ENCODE measurements around the gene TXK. TPM values are rescaled to one million over a fixed set of nuclear protein-coding genes. Genes with fewer than 3 reads are reported as not detected.

TXK gene
- total RNA-seq, 1 experiment from 2014 or later: 2.6 TPM

- no peak for TF ChIP-seq CTCF (conservative IDR thresholded peaks at IDR 0.05)
- no peak for TF ChIP-seq EZH2 (IDR thresholded peaks at IDR 0.05; ENCODE audit: low read depth)
- CTCF ChIA-PET: no interaction called here
Measured at GRCh38 chr4:48051078-48051477, 83.0 kb downstream of the TXK start.

GRCh38 chr4:48049483-48049882, 84.6 kb downstream of the TXK start:
- CTCF ChIA-PET: no interaction called here
- POLR2A ChIA-PET (ENCODE audit: unreplicated experiment): interaction anchor here (0.6 kb wide), 1 partner anchor 27 kb away, joined by 9 read pairs; no protein-coding TSS in a partner anchor

More at GRCh38 chr4:48051078-48051477, 83.0 kb downstream of the TXK start:
- intact Hi-C loops (cut with micrococcal nuclease; ENCODE audit: unreplicated experiment): no loop called here
- Histone ChIP-seq H4K20me1 (ENCODE audit: insufficient read depth) (no peaks in the 10 kb centered on the region), H3K27ac (no peak overlapping the region), H3K9me3 (ENCODE audit: insufficient read depth, low read depth) (no peaks in the 10 kb centered on the region), H3K79me2 (ENCODE audit: low read depth) (no peaks in the 10 kb centered on the region), H3K4me2 (no peak overlapping the region), H3K4me1 (replicated peaks; ENCODE audit: insufficient read depth) (peaks cover 14% of the 10 kb centered on the region), H3K9me2 (ENCODE audit: insufficient read depth) (no peaks in the 10 kb centered on the region), H3K4me3 (no peak overlapping the region), H3K27me3 (ENCODE audit: insufficient read depth, low read depth) (no peaks in the 10 kb centered on the region), H3F3A (ENCODE audit: insufficient read depth, low read depth) (0 out of 2 replicates have a peak, but pooled peaks cover 7% of the 10 kb centered on the region), H2AFZ (no peak overlapping the region), H3K36me3 (ENCODE audit: low read depth) (no peaks in the 10 kb centered on the region)
- POLR2A ChIA-PET (ENCODE audit: unreplicated experiment): no interaction called here
- BruUV-seq (replicated peaks): no TSS peak
- no peak for DNase-seq

GRCh38 chr4:48047896-48048295, 86.2 kb downstream of the TXK start:
- Histone ChIP-seq H4K20me1 (ENCODE audit: insufficient read depth) (no peaks in the 10 kb centered on the region), H3K79me2 (ENCODE audit: low read depth) (no peaks in the 10 kb centered on the region), H3K4me1 (replicated peaks; ENCODE audit: insufficient read depth) (peaks cover 14% of the 10 kb centered on the region), H3K27me3 (ENCODE audit: insufficient read depth, low read depth) (no peaks in the 10 kb centered on the region), H3K9me3 (ENCODE audit: insufficient read depth, low read depth) (no peaks in the 10 kb centered on the region), H3K4me3 (no peak overlapping the region), H3K9me2 (ENCODE audit: insufficient read depth) (no peaks in the 10 kb centered on the region), H3K27ac (no peak overlapping the region), H3F3A (ENCODE audit: insufficient read depth, low read depth) (0 out of 2 replicates have a peak, but pooled peaks cover 7% of the 10 kb centered on the region), H2AFZ (no peak overlapping the region), H3K36me3 (ENCODE audit: low read depth) (no peaks in the 10 kb centered on the region), H3K4me2 (no peak overlapping the region)
- POLR2A ChIA-PET (ENCODE audit: unreplicated experiment): interaction anchor here (0.6 kb wide), 1 partner anchor 19 kb away, joined by 3 read pairs; no protein-coding TSS in a partner anchor
- intact Hi-C loops (cut with micrococcal nuclease; ENCODE audit: unreplicated experiment): no loop called here
- TF ChIP-seq EZH2 (IDR thresholded peaks at IDR 0.05; ENCODE audit: low read depth): no peak
- CTCF ChIA-PET: no interaction called here
- no peak for DNase-seq
- no TSS peak for BruUV-seq (replicated peaks)

More at GRCh38 chr4:48049483-48049882, 84.6 kb downstream of the TXK start:
- Histone ChIP-seq H3K4me1 (replicated peaks; ENCODE audit: insufficient read depth) (peaks cover 14% of the 10 kb centered on the region), H3K36me3 (ENCODE audit: low read depth) (no peaks in the 10 kb centered on the region), H4K20me1 (ENCODE audit: insufficient read depth) (no peaks in the 10 kb centered on the region), H3K27ac (no peak overlapping the region), H3K79me2 (ENCODE audit: low read depth) (no peaks in the 10 kb centered on the region), H2AFZ (no peak overlapping the region), H3F3A (ENCODE audit: insufficient read depth, low read depth) (0 out of 2 replicates have a peak, but pooled peaks cover 7% of the 10 kb centered on the region), H3K9me3 (ENCODE audit: insufficient read depth, low read depth) (no peaks in the 10 kb centered on the region), H3K27me3 (ENCODE audit: insufficient read depth, low read depth) (no peaks in the 10 kb centered on the region), H3K4me2 (no peak overlapping the region), H3K9me2 (ENCODE audit: insufficient read depth) (no peaks in the 10 kb centered on the region), H3K4me3 (no peak overlapping the region)
- TF ChIP-seq CTCF (conservative IDR thresholded peaks at IDR 0.05) (no peak), EZH2 (IDR thresholded peaks at IDR 0.05; ENCODE audit: low read depth) (no peak)
- no TSS peak for BruUV-seq (replicated peaks)
- intact Hi-C loops (cut with micrococcal nuclease; ENCODE audit: unreplicated experiment): no loop called here
- DNase-seq: no peak

GRCh38 chr4:48047421-48047844, 86.6 kb downstream of the TXK start:
- no peaks in the 10 kb centered on the region for H3K36me3 ChIP-seq (ENCODE audit: low read depth)
- no peaks in the 10 kb centered on the region for H3K9me3 ChIP-seq (ENCODE audit: insufficient read depth, low read depth)
- no peak overlapping the region for H3K4me3 ChIP-seq
- POLR2A ChIA-PET (ENCODE audit: unreplicated experiment): interaction anchor here (0.6 kb wide), 2 partner anchors 12 to 19 kb away, joined by 3 read pairs; no protein-coding TSS in a partner anchor
- H3F3A ChIP-seq (ENCODE audit: insufficient read depth, low read depth): 0 out of 2 replicates have a peak, but pooled peaks cover 7% of the 10 kb centered on the region
- no peaks in the 10 kb centered on the region for H4K20me1 ChIP-seq (ENCODE audit: insufficient read depth)
- no TSS peak for BruUV-seq (replicated peaks)
- intact Hi-C loops (cut with micrococcal nuclease; ENCODE audit: unreplicated experiment): no loop called here
- no peaks in the 10 kb centered on the region for H3K27me3 ChIP-seq (ENCODE audit: insufficient read depth, low read depth)
- no peak overlapping the region for H3K27ac ChIP-seq
- TF ChIP-seq EZH2 (IDR thresholded peaks at IDR 0.05; ENCODE audit: low read depth): no peak
- TF ChIP-seq CTCF (conservative IDR thresholded peaks at IDR 0.05): no peak
- H2AFZ ChIP-seq: no peak overlapping the region
- H3K4me2 ChIP-seq: no peak overlapping the region
- H3K79me2 ChIP-seq (ENCODE audit: low read depth): no peaks in the 10 kb centered on the region
- H3K9me2 ChIP-seq (ENCODE audit: insufficient read depth): no peaks in the 10 kb centered on the region
- CTCF ChIA-PET: no interaction called here
- peaks cover 17% of the 10 kb centered on the region for H3K4me1 ChIP-seq (replicated peaks; ENCODE audit: insufficient read depth)
- DNase-seq: no peak
